Measurements from ENCODE around the gene HOXB8. TPM values are rescaled to one million over a fixed set of nuclear protein-coding genes. Genes with fewer than 3 reads are reported as not detected.

The HOXB8 gene
- total and polyA plus RNA-seq, 10 of the 15 experiments (the other 5 are each of a cell fraction or from before 2014, with no cell fraction given) = 0.21 TPM; not detected in 9

DNA sequence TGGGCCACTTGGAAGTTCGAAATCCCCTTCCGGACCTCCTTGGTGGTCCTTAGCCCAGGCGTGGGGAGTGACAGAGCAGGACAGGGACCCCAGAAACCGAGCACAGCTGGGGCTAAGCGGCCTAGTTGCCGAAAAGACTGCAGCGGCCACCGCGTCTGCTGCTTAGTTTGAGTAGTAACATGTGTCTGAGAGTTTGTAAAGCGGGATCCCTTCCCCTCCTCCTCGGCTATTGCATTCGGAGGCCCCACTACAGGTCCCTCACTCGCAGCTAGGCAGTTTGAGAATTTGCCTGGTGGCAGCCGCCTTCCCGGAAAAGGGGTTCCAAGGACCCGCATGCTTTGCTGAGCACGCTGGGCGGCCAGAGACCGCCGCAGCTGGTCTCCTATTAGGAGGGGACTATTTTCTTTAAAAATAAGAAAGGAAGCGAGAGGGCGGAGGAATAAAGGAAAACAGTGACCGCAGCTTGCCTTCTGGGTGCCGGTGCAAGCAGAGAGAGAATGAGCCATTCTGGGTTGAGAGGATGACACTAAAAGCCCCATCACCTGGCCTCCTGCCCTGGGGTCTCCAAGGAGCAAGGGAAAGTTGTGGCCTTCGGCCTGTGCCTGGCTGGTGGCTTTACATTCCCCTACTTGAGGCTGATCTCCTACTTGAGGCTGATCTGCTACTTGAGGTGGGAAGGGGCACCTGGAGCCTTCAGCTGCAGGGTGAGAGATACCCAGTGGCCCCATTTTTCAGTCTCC, 20.4 kb downstream of the HOXB8 start:
- no peak for DNase-seq (ENCODE audit: low read depth, low spot score)
- Histone ChIP-seq H3K4me1 (ENCODE audit: control insufficient read depth, insufficient read depth, low read length) (peaks cover 10% of the 10 kb centered on the region), H2AFZ (ENCODE audit: control insufficient read depth, low read depth, low read length) (no peak overlapping the region), H3K4me2 (ENCODE audit: control insufficient read depth, insufficient read depth) (no peak overlapping the region), H3K79me2 (ENCODE audit: control insufficient read depth, insufficient read depth, low read length) (no peaks in the 10 kb centered on the region), H3K9ac (ENCODE audit: control insufficient read depth, insufficient read depth, low read length) (no peak overlapping the region), H3K27ac (ENCODE audit: control insufficient read depth, insufficient read depth) (no peak overlapping the region), H4K20me1 (ENCODE audit: control insufficient read depth, insufficient read depth) (no peaks in the 10 kb centered on the region), H3K27me3 (replicated peaks in 1 of 2; ENCODE audit: control insufficient read depth in 2 of 2, insufficient read depth in 2 of 2, low read length in 1 of 2) (peaks cover 7 to 39% of the 10 kb centered on the region in 2 experiments), H3K4me3 (no peak overlapping the region), H3K9me3 (replicated peaks; ENCODE audit: control insufficient read depth, insufficient read depth, low read length) (no peaks in the 10 kb centered on the region), H3K36me3 (ENCODE audit: control insufficient read depth in 2 of 2, insufficient read depth in 2 of 2, low read length in 1 of 2) (no peaks in the 10 kb centered on the region)
- ATAC-seq = no peak
- ChIA-PET CTCF (interaction anchor here (0.8 to 4.8 kb wide), 10 partner anchors 23 to 515 kb away, joined by 3 to 113 read pairs (median 12); no protein-coding TSS in a partner anchor), RAD21 (ENCODE audit: unreplicated experiment) (interaction anchor here (0.6 to 3.8 kb wide), 6 partner anchors 102 to 568 kb away, joined by 3 to 29 read pairs (median 10); no protein-coding TSS in a partner anchor), POLR2A (interaction anchor here (1.2 kb wide), 1 partner anchor 14 kb away, joined by 3 read pairs; no protein-coding TSS in a partner anchor), SMC1A (ENCODE audit: uncharacterized antibody, unreplicated experiment) (interaction anchor here (0.9 to 4.3 kb wide), 5 partner anchors 94 to 287 kb away, joined by 3 to 47 read pairs (median 9); no protein-coding TSS in a partner anchor)
- in situ Hi-C loops (cut with MboI) = loop anchor here (5.0 kb wide), 1 partner anchor 332 kb away; no protein-coding TSS in a partner anchor
- BruUV-seq (replicated peaks) = no TSS peak
- no peak for FAIRE-seq
- no peak for TF ChIP-seq NR2C2 (IDR thresholded peaks at IDR 0.05; ENCODE audit: borderline replicate concordance, control insufficient read depth, insufficient read length, low read depth)
- 69% methylated on average over 25 of the region's 25 CpGs for WGBS (ENCODE audit: insufficient coverage, insufficient replicate concordance, low lambda C conversion rate, missing lambda C conversion rate)
- intact Hi-C loops (cut with micrococcal nuclease; ENCODE audit: unreplicated experiment) = loop anchor here (2.0 kb wide), 2 partner anchors 258 to 286 kb away; no protein-coding TSS in a partner anchor

DNA sequence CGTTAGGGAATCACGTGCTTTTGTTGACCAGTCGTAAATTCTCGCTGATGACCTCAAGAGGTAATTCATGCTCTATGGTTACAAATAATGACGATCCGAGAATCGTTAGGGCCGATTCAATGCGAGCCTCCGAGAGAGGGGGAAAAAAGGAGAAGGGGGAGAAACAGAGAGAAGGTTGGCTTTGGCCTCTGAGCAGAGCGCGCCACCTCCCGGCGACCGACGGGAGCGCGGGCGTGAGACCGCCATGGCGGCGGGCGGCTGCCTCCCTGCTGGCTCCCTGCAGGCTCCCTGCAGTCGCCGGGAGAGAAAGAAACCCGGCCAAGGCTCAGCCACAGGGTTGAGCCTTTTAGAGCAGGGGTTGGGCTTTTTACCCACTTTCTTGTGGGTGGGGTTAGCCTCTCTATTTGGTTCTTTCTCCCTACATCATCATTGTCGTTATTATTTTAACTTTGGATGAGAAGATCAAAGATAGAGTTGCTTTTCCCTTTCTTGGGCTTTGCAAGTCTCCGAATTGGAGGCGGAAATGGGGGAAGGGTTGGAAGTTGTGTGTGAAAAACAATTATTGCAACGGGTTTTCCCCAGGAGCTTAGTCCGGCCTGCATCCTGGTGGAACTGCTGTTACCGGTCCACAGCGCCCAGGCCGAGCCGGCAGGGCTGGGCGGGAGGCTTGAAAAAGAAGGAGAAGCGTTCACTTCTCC, 21.1 kb downstream of the HOXB8 start:
- intact Hi-C loops (cut with micrococcal nuclease; ENCODE audit: unreplicated experiment) = loop anchor here (1.0 to 2.0 kb wide), 3 partner anchors 257 to 333 kb away; no protein-coding TSS in a partner anchor
- in situ Hi-C loops (cut with MboI) = no loop called here
- 20% methylated on average over 37 of the region's 37 CpGs for WGBS (ENCODE audit: insufficient coverage, insufficient replicate concordance, low lambda C conversion rate, missing lambda C conversion rate)
- no peaks in the 10 kb centered on the region for H3K79me2 ChIP-seq (ENCODE audit: control insufficient read depth, insufficient read depth, low read length)
- H3K4me3 ChIP-seq = no peak overlapping the region; the same call in 1 of the 2 replicates
- no peak overlapping the region for H3K27ac ChIP-seq (ENCODE audit: control insufficient read depth, insufficient read depth)
- H3K27me3 ChIP-seq (replicated peaks in 1 of 2; ENCODE audit: control insufficient read depth in 2 of 2, insufficient read depth in 2 of 2, low read length in 1 of 2) = peaks cover 5 to 33% of the 10 kb centered on the region in 2 experiments
- no peak for DNase-seq (ENCODE audit: low read depth, low spot score)
- H3K36me3 ChIP-seq (ENCODE audit: control insufficient read depth in 2 of 2, insufficient read depth in 2 of 2, low read length in 1 of 2) = no peaks in the 10 kb centered on the region
- no peaks in the 10 kb centered on the region for H3K9me3 ChIP-seq (replicated peaks; ENCODE audit: control insufficient read depth, insufficient read depth, low read length)
- peak; percentile 75 for ATAC-seq
- POLR2A ChIA-PET = interaction anchor here (0.5 to 1.2 kb wide), 4 partner anchors 11 to 455 kb away, joined by 3 to 6 read pairs (median 3); no protein-coding TSS in a partner anchor
- SMC1A ChIA-PET (ENCODE audit: uncharacterized antibody, unreplicated experiment) = interaction anchor here (0.8 to 4.3 kb wide), 22 partner anchors 15 to 481 kb away, joined by 3 to 47 read pairs (median 6); no protein-coding TSS in a partner anchor
- no peaks in the 10 kb centered on the region for H4K20me1 ChIP-seq (ENCODE audit: control insufficient read depth, insufficient read depth)
- H3K4me1 ChIP-seq (ENCODE audit: control insufficient read depth, insufficient read depth, low read length) = peaks cover 10% of the 10 kb centered on the region
- CTCF ChIA-PET = interaction anchor here (0.9 to 4.8 kb wide), 35 partner anchors 19 to 569 kb away, joined by 3 to 113 read pairs (median 5); no protein-coding TSS in a partner anchor
- peak overlapping the region; percentile 67 for H2AFZ ChIP-seq (ENCODE audit: control insufficient read depth, low read depth, low read length)
- RAD21 ChIA-PET (ENCODE audit: unreplicated experiment) = interaction anchor here (0.6 to 3.8 kb wide), 31 partner anchors 8 to 568 kb away, joined by 3 to 35 read pairs (median 5); no protein-coding TSS in a partner anchor
- H3K9ac ChIP-seq (ENCODE audit: control insufficient read depth, insufficient read depth, low read length) = no peak overlapping the region
- peak overlapping the region; percentile 98 for H3K4me2 ChIP-seq (ENCODE audit: control insufficient read depth, insufficient read depth)
- no TSS peak for BruUV-seq (replicated peaks)
- peak; percentile 78 for FAIRE-seq
- no peak for TF ChIP-seq TAF1 (IDR thresholded peaks at IDR 0.05; ENCODE audit: borderline replicate concordance, low read depth, low read length)
- TF ChIP-seq ZNF207 (IDR thresholded peaks at IDR 0.05; ENCODE audit: borderline replicate concordance) = peak; percentile 21; the same call in 1 of the 2 replicates
- TF ChIP-seq POLR2AphosphoS2 (IDR thresholded peaks at IDR 0.05; ENCODE audit: low read depth, low read length) = no peak
- TF ChIP-seq, protein P1, sequence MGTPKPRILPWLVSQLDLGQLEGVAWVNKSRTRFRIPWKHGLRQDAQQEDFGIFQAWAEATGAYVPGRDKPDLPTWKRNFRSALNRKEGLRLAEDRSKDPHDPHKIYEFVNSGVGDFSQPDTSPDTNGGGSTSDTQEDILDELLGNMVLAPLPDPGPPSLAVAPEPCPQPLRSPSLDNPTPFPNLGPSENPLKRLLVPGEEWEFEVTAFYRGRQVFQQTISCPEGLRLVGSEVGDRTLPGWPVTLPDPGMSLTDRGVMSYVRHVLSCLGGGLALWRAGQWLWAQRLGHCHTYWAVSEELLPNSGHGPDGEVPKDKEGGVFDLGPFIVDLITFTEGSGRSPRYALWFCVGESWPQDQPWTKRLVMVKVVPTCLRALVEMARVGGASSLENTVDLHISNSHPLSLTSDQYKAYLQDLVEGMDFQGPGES (IDR thresholded peaks at IDR 0.05) = no peak
- TF ChIP-seq RAD51 (IDR thresholded peaks at IDR 0.05) = 0 out of 2 replicates have a peak, but pooled peaks have one; percentile 29
- TF ChIP-seq, protein P2, sequence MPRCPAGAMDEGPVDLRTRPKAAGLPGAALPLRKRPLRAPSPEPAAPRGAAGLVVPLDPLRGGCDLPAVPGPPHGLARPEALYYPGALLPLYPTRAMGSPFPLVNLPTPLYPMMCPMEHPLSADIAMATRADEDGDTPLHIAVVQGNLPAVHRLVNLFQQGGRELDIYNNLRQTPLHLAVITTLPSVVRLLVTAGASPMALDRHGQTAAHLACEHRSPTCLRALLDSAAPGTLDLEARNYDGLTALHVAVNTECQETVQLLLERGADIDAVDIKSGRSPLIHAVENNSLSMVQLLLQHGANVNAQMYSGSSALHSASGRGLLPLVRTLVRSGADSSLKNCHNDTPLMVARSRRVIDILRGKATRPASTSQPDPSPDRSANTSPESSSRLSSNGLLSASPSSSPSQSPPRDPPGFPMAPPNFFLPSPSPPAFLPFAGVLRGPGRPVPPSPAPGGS (IDR thresholded peaks at IDR 0.05; ENCODE audit: borderline replicate concordance, insufficient read depth, low read depth, low read length, poor library complexity, severe bottlenecking) = no peak
- no peak for TF ChIP-seq RFX5 (IDR thresholded peaks at IDR 0.05; ENCODE audit: low read depth, low read length)
